Neural progenitor cell (in vitro differentiated cells): ENCODE data around the gene MORC2. TPM values are rescaled to one million over a fixed set of nuclear protein-coding genes. Genes with fewer than 3 reads are reported as not detected.

ENCODE experiments used
- DNase-seq: peaks from one replicate; pipeline ENCODE4 v3.0.0-alpha.2; 2016; ENCODE audit warnings: low spot score
- H2AFZ ChIP-seq: fragments of 200-600 bp; sonication (generic); replicated peaks from 2 replicates; pipeline ENCODE4 v1.6.1; 2016; ENCODE audit warnings: antibody characterized with exemption
- H3F3A ChIP-seq: fragments of 200-600 bp; sonication (generic); 2 replicates; pipeline ENCODE4 v1.6.1; 2016; ENCODE audit warnings: antibody characterized with exemption, low read depth
- H3K27ac ChIP-seq: fragments of 200-600 bp; sonication (generic); 2 replicates; pipeline ENCODE4 v1.5.1; 2016; ENCODE audit warnings: mild to moderate bottlenecking
- H3K27me3 ChIP-seq: fragments of 200-600 bp; sonication (generic); 2 replicates; pipeline ENCODE4 v1.6.1; 2016; ENCODE audit warnings: mild to moderate bottlenecking, moderate library complexity
- H3K36me3 ChIP-seq: fragments of 200-600 bp; sonication (generic); 2 replicates; pipeline ENCODE4 v1.5.1; 2016
- H3K4me1 ChIP-seq: fragments of 200-600 bp; sonication (generic); 2 replicates; pipeline ENCODE4 v1.6.1; 2016; ENCODE audit warnings: mixed run types
- H3K4me2 ChIP-seq: fragments of 200-600 bp; sonication (generic); 2 replicates; pipeline ENCODE4 v1.6.1; 2016
- H3K4me3 ChIP-seq: fragments of 200-600 bp; sonication (generic); 2 replicates; pipeline ENCODE4 v1.5.1; 2016
- H3K79me2 ChIP-seq: fragments of 200-600 bp; sonication (generic); 2 replicates; pipeline ENCODE4 v1.6.1; 2016; ENCODE audit warnings: low read depth
- H3K9ac ChIP-seq: fragments of 200-600 bp; sonication (generic); 2 replicates; pipeline ENCODE4 v1.6.1; 2016
- H3K9me3 ChIP-seq: fragments of 200-600 bp; sonication (generic); 2 replicates; pipeline ENCODE4 v1.5.1; 2016; ENCODE audit warnings: low read depth
- H4K20me1 ChIP-seq: fragments of 200-600 bp; sonication (generic); 2 replicates; pipeline ENCODE4 v1.6.1; 2016; ENCODE audit warnings: low read depth
- H3K27ac Mint-ChIP-seq: 3 replicates; pipeline ENCODE4 v1.8.0; 2021; ENCODE audit warnings: mixed read lengths
- H3K27me3 Mint-ChIP-seq: 2 replicates; pipeline ENCODE4 v1.8.0; 2022; ENCODE audit warnings: low read depth, mild to moderate bottlenecking, inconsistent platforms, moderate library complexity, mixed read lengths; ENCODE audit not compliant: insufficient read depth
- H3K36me3 Mint-ChIP-seq: 3 replicates; pipeline ENCODE4 v1.8.0; 2021; ENCODE audit warnings: mixed read lengths
- H3K4me1 Mint-ChIP-seq: 3 replicates; pipeline ENCODE4 v1.8.0; 2021; ENCODE audit warnings: mixed read lengths
- H3K4me3 Mint-ChIP-seq: 3 replicates; pipeline ENCODE4 v1.8.0; 2021; ENCODE audit warnings: mild to moderate bottlenecking, moderate library complexity, mixed read lengths
- H3K9me3 Mint-ChIP-seq: 3 replicates; pipeline ENCODE4 v1.8.0; 2020; ENCODE audit warnings: mixed read lengths
- CTCF ChIP-seq: fragments of 200-600 bp; sonication (generic); IDR thresholded peaks from 2 replicates; pipeline ENCODE4 v1.5.1; 2017; ENCODE audit warnings: antibody characterized with exemption, mild to moderate bottlenecking
- EZH2 ChIP-seq: fragments of 200-600 bp; sonication (generic); IDR thresholded peaks from 2 replicates; pipeline ENCODE4 v1.6.1; 2017; ENCODE audit warnings: antibody characterized with exemption, mild to moderate bottlenecking, moderate library complexity
- EZH2phosphoT487 ChIP-seq: fragments of 200-600 bp; sonication (generic); IDR thresholded peaks from 2 replicates; pipeline ENCODE4 v1.6.1; 2017; ENCODE audit warnings: antibody characterized with exemption
- total RNA-seq: library from RNA; depleted of rRNA; stranded (reverse); fragments of >200 nt; gene quantifications from 2 replicates; pipeline ENCODE4 v1.2.3, GENCODE V29; 2015; ENCODE audit warnings: low replicate concordance

MORC2 gene
- total RNA-seq, 1 donor from 2014 or later = 29.8 TPM

GRCh38 chr22:30992565-30992964, 24.0 kb upstream of the MORC2 start:
- Histone ChIP-seq H3K4me2 (no peak overlapping the region), H3K4me3 (no peak overlapping the region), H3F3A (no peaks in the 10 kb centered on the region), H3K9ac (no peak overlapping the region), H2AFZ (no peak overlapping the region), H3K36me3 (no peaks in the 10 kb centered on the region), H3K79me2 (no peaks in the 10 kb centered on the region), H3K27me3 (no peaks in the 10 kb centered on the region), H4K20me1 (no peaks in the 10 kb centered on the region), H3K4me1 (no peaks in the 10 kb centered on the region), H3K27ac (no peak overlapping the region), H3K9me3 (no peaks in the 10 kb centered on the region)
- no peak overlapping the region for H3K4me3 Mint-ChIP-seq
- H3K36me3 Mint-ChIP-seq = peaks cover 32% of the 10 kb centered on the region
- DNase-seq = no peak
- no peaks in the 10 kb centered on the region for H3K4me1 Mint-ChIP-seq
- peaks cover 60% of the 10 kb centered on the region for H3K9me3 Mint-ChIP-seq
- no peak overlapping the region for H3K27ac Mint-ChIP-seq
- no peak for TF ChIP-seq CTCF
- TF ChIP-seq EZH2 = no peak
- no peak for TF ChIP-seq EZH2phosphoT487
- peaks cover 4% of the 10 kb centered on the region for H3K27me3 Mint-ChIP-seq

GRCh38 chr22:30990690-30991089, 22.1 kb upstream of the MORC2 start:
- no peaks in the 10 kb centered on the region for H3F3A ChIP-seq

GRCh38 chr22:30989474-30989873, 20.9 kb upstream of the MORC2 start:
- H3K4me1 Mint-ChIP-seq = no peaks in the 10 kb centered on the region
- no peak overlapping the region for H3K27ac Mint-ChIP-seq
- H3K9me3 Mint-ChIP-seq = peaks cover 73% of the 10 kb centered on the region
- Histone ChIP-seq H3K4me2 (no peak overlapping the region), H4K20me1 (no peaks in the 10 kb centered on the region), H3K27me3 (no peaks in the 10 kb centered on the region), H3K9me3 (peaks cover 4% of the 10 kb centered on the region), H3F3A (no peaks in the 10 kb centered on the region), H3K4me1 (no peaks in the 10 kb centered on the region), H3K36me3 (no peaks in the 10 kb centered on the region), H3K4me3 (no peak overlapping the region), H3K9ac (no peak overlapping the region), H3K79me2 (no peaks in the 10 kb centered on the region), H2AFZ (no peak overlapping the region), H3K27ac (no peak overlapping the region)
- TF ChIP-seq CTCF = no peak
- no peak for TF ChIP-seq EZH2phosphoT487
- no peak for TF ChIP-seq EZH2
- H3K27me3 Mint-ChIP-seq = peaks cover 4% of the 10 kb centered on the region
- H3K4me3 Mint-ChIP-seq = no peak overlapping the region
- H3K36me3 Mint-ChIP-seq = peaks cover 40% of the 10 kb centered on the region
- DNase-seq = no peak

More at GRCh38 chr22:30990690-30991089, 22.1 kb upstream of the MORC2 start:
- DNase-seq = no peak
- H3K4me3 ChIP-seq = no peak overlapping the region
- no peak overlapping the region for H3K4me2 ChIP-seq
- TF ChIP-seq CTCF (no peak), EZH2phosphoT487 (no peak), EZH2 (no peak)
- Mint-ChIP-seq H3K4me3 (no peak overlapping the region), H3K27me3 (peaks cover 4% of the 10 kb centered on the region), H3K4me1 (no peaks in the 10 kb centered on the region), H3K9me3 (peaks cover 76% of the 10 kb centered on the region), H3K27ac (no peak overlapping the region), H3K36me3 (peaks cover 39% of the 10 kb centered on the region)
- H3K36me3 ChIP-seq = no peaks in the 10 kb centered on the region
- H3K4me1 ChIP-seq = no peaks in the 10 kb centered on the region
- H2AFZ ChIP-seq = no peak overlapping the region
- no peaks in the 10 kb centered on the region for H3K9me3 ChIP-seq
- no peaks in the 10 kb centered on the region for H3K27me3 ChIP-seq
- H3K9ac ChIP-seq = no peak overlapping the region
- H3K79me2 ChIP-seq = no peaks in the 10 kb centered on the region
- no peaks in the 10 kb centered on the region for H4K20me1 ChIP-seq
- H3K27ac ChIP-seq = no peak overlapping the region
